K562 (cell line): ENCODE data around the gene VPS13D. TPM values are rescaled to one million over a fixed set of nuclear protein-coding genes. Genes with fewer than 3 reads are reported as not detected.

Experiments used
- LEF1 ChIP-seq: fragments of 450-650 bp; IDR thresholded peaks from 2 replicates; pipeline ENCODE4 v1.6.1; 2016; ENCODE audit warnings: mild to moderate bottlenecking
- MBD1 ChIP-seq: fragments of 250-450 bp; sonication (Bioruptor Pico); IDR thresholded peaks from 2 replicates; pipeline ENCODE4 v1.8.0; 2022; ENCODE audit warnings: inconsistent platforms
- MEF2A ChIP-seq: IDR thresholded peaks from 2 replicates; pipeline ENCODE4 v1.6.1; 2011; ENCODE audit warnings: low read depth, mild to moderate bottlenecking, low read length, moderate library complexity; ENCODE audit not compliant: control insufficient read depth
- PHF20 ChIP-seq: fragments of 450-650 bp; IDR thresholded peaks from 2 replicates; pipeline ENCODE4 v1.6.1; 2018; ENCODE audit not compliant: partially characterized antibody
- RNF2 ChIP-seq: sonication (generic); IDR thresholded peaks from 2 replicates; pipeline ENCODE4 v1.6.1; 2016
- SMAD4 ChIP-seq: fragments of 250-450 bp; sonication (Bioruptor Pico); conservative IDR thresholded peaks from 2 replicates; pipeline ENCODE4 v1.8.0; 2021; ENCODE audit warnings: inconsistent platforms, mild to moderate bottlenecking, moderate library complexity
- TCF3 ChIP-seq: sonication (generic); formaldehyde crosslinking; IDR thresholded peaks from 2 replicates; pipeline ENCODE4 v1.4.0; 2020; ENCODE audit warnings: mild to moderate bottlenecking, missing genetic modification reagents
- TCFL5 ChIP-seq: fragments of 250-450 bp; sonication (Bioruptor Pico); conservative IDR thresholded peaks from 2 replicates; pipeline ENCODE4 v1.6.1; 2021; ENCODE audit warnings: mild to moderate bottlenecking, moderate library complexity, matching md5 sums
- TEAD1 ChIP-seq, 2 experiments: fragments of 450-650 bp in 1 of 2; sonication (generic) in 1 of 2; formaldehyde crosslinking; IDR thresholded peaks; 2 replicates each; pipeline versions ENCODE4 v1.4.0 to v1.8.0; 2020 to 2022; ENCODE audit warnings: mild to moderate bottlenecking in 2 of 2, missing genetic modification reagents in 1 of 2
- polyA plus RNA-seq, 8 experiments: library from polyadenylated mRNA; depleted of rRNA in 4 of 8; stranded (reverse) in 5 of 8; unstranded in 3 of 8; fragments of >200 nt; fragmentation: Nextera tagmentation in 2 of 8; fragmentation: Illumina TruSeq in 1 of 8; extraction: Ambion mirVana in 2 of 8; extraction: Trizol in 1 of 8; gene quantifications; 2 replicates each; pipeline versions ENCODE4 v1.2.1 to v1.2.3, GENCODE V29; 2011 to 2014; ENCODE audit warnings: inconsistent platforms in 1 of 8, missing spikeins in 1 of 8
- total RNA-seq, 7 experiments: library from RNA; depleted of rRNA in 6 of 7; stranded (reverse); fragments of >200 nt in 6 of 7; fragmentation: Illumina TruSeq in 2 of 7; extraction: Trizol in 2 of 7; gene quantifications; 2 replicates each; pipeline versions ENCODE4 v1.2.1 to v1.2.3, GENCODE V29; 2011 to 2021; ENCODE audit warnings: low replicate concordance in 1 of 7
- TF ChIP-seq, protein P1 (sequence below), 2 experiments: fragments of 450-650 bp in 1 of 2; sonication (generic) in 1 of 2; formaldehyde crosslinking in 1 of 2; IDR thresholded peaks in 1 of 2; conservative IDR thresholded peaks in 1 of 2; 2 replicates each; pipeline versions ENCODE4 v1.6.1 to v1.8.1; 2016 to 2023; ENCODE audit warnings: mild to moderate bottlenecking in 2 of 2, moderate library complexity in 2 of 2, inconsistent platforms in 1 of 2, missing genetic modification reagents in 1 of 2
- TF ChIP-seq, protein P2 (sequence below): sonication (generic); IDR thresholded peaks from 2 replicates; pipeline ENCODE4 v1.6.1; 2016
- TF ChIP-seq, protein P3 (sequence below): sonication (generic); formaldehyde crosslinking; IDR thresholded peaks from 2 replicates; pipeline ENCODE4 v1.8.1; 2023; ENCODE audit warnings: mild to moderate bottlenecking, missing genetic modification reagents
- TF ChIP-seq, protein P4 (sequence below): fragments of 200-800 bp; sonication (Bioruptor generic); IDR thresholded peaks from 2 replicates; pipeline ENCODE4 v1.6.1; 2016; ENCODE audit warnings: missing genetic modification characterization, missing compliant biosample characterization
- TF ChIP-seq, protein P5 (sequence below): sonication (generic); formaldehyde crosslinking; IDR thresholded peaks from 2 replicates; pipeline ENCODE4 v1.8.0; 2022; ENCODE audit warnings: mild to moderate bottlenecking, low read depth, missing genetic modification reagents

VPS13D gene
- total and polyA plus RNA-seq, 9 of the 15 experiments (the other 6 are each of a cell fraction or from before 2014, with no cell fraction given), result 6.1 to 51.5 (median 38.5) TPM

GRCh38 chr1:12528021-12528852, 298.4 kb downstream of the VPS13D start (continued):
- TF ChIP-seq PHF20, result no peak
- peak; percentile 70 for TF ChIP-seq SMAD4
- TF ChIP-seq, protein P1, sequence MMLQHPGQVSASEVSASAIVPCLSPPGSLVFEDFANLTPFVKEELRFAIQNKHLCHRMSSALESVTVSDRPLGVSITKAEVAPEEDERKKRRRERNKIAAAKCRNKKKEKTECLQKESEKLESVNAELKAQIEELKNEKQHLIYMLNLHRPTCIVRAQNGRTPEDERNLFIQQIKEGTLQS (IDR thresholded peaks at IDR 0.05), result peak; percentile 98
- TF ChIP-seq, protein P1 (CRISPR knock-in tag; conservative IDR thresholded peaks at IDR 0.05), result peak; percentile 87; the same call in 1 of the 2 replicates
- TF ChIP-seq, protein P2, sequence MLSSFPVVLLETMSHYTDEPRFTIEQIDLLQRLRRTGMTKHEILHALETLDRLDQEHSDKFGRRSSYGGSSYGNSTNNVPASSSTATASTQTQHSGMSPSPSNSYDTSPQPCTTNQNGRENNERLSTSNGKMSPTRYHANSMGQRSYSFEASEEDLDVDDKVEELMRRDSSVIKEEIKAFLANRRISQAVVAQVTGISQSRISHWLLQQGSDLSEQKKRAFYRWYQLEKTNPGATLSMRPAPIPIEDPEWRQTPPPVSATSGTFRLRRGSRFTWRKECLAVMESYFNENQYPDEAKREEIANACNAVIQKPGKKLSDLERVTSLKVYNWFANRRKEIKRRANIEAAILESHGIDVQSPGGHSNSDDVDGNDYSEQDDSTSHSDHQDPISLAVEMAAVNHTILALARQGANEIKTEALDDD, result 0 out of 2 replicates have a peak, but pooled peaks have one; percentile 11
- TF ChIP-seq, protein P3, sequence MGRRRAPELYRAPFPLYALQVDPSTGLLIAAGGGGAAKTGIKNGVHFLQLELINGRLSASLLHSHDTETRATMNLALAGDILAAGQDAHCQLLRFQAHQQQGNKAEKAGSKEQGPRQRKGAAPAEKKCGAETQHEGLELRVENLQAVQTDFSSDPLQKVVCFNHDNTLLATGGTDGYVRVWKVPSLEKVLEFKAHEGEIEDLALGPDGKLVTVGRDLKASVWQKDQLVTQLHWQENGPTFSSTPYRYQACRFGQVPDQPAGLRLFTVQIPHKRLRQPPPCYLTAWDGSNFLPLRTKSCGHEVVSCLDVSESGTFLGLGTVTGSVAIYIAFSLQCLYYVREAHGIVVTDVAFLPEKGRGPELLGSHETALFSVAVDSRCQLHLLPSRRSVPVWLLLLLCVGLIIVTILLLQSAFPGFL (CRISPR knock-in tag), result no peak
- TF ChIP-seq, protein P4, sequence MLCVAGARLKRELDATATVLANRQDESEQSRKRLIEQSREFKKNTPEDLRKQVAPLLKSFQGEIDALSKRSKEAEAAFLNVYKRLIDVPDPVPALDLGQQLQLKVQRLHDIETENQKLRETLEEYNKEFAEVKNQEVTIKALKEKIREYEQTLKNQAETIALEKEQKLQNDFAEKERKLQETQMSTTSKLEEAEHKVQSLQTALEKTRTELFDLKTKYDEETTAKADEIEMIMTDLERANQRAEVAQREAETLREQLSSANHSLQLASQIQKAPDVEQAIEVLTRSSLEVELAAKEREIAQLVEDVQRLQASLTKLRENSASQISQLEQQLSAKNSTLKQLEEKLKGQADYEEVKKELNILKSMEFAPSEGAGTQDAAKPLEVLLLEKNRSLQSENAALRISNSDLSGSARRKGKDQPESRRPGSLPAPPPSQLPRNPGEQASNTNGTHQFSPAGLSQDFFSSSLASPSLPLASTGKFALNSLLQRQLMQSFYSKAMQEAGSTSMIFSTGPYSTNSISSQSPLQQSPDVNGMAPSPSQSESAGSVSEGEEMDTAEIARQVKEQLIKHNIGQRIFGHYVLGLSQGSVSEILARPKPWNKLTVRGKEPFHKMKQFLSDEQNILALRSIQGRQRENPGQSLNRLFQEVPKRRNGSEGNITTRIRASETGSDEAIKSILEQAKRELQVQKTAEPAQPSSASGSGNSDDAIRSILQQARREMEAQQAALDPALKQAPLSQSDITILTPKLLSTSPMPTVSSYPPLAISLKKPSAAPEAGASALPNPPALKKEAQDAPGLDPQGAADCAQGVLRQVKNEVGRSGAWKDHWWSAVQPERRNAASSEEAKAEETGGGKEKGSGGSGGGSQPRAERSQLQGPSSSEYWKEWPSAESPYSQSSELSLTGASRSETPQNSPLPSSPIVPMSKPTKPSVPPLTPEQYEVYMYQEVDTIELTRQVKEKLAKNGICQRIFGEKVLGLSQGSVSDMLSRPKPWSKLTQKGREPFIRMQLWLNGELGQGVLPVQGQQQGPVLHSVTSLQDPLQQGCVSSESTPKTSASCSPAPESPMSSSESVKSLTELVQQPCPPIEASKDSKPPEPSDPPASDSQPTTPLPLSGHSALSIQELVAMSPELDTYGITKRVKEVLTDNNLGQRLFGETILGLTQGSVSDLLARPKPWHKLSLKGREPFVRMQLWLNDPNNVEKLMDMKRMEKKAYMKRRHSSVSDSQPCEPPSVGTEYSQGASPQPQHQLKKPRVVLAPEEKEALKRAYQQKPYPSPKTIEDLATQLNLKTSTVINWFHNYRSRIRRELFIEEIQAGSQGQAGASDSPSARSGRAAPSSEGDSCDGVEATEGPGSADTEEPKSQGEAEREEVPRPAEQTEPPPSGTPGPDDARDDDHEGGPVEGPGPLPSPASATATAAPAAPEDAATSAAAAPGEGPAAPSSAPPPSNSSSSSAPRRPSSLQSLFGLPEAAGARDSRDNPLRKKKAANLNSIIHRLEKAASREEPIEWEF (CRISPR knock-in tag), result 0 out of 2 replicates have a peak, but pooled peaks have one; percentile 32
- 0 out of 2 replicates have a peak, but pooled peaks have one; percentile 38 for TF ChIP-seq RNF2
- TF ChIP-seq TCF3 (CRISPR knock-in tag), result peak; percentile 60
- no peak for TF ChIP-seq TCFL5
- TF ChIP-seq LEF1, result peak; percentile 51
- TF ChIP-seq TEAD1 (CRISPR knock-in tag; IDR thresholded peaks at IDR 0.05), result 0 out of 4 replicates have a peak, but pooled peaks of 1 of the 2 experiments have one; percentile 31
- no peak for TF ChIP-seq MBD1 (CRISPR knock-in tag)
- TF ChIP-seq MEF2A, result peak; percentile 96
- TF ChIP-seq, protein P5, sequence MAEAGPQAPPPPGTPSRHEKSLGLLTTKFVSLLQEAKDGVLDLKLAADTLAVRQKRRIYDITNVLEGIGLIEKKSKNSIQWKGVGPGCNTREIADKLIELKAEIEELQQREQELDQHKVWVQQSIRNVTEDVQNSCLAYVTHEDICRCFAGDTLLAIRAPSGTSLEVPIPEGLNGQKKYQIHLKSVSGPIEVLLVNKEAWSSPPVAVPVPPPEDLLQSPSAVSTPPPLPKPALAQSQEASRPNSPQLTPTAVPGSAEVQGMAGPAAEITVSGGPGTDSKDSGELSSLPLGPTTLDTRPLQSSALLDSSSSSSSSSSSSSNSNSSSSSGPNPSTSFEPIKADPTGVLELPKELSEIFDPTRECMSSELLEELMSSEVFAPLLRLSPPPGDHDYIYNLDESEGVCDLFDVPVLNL, result no peak
